ENCODE results near the gene CRTAC1.

The CRTAC1 gene

GRCh38 chr10:98001736-98002135 is 28.7 kb downstream of the CRTAC1 start:
- no peak overlapping the region for H3K27ac ChIP-seq (ENCODE audit: insufficient read depth in 1 of 2, low read depth in 1 of 2, low read length in 2 of 2, poor library complexity in 1 of 2, severe bottlenecking in 2 of 2)
- POLR2A ChIA-PET = no interaction called here
- no peak overlapping the region for H3K4me3 ChIP-seq (ENCODE audit: control insufficient read depth in 1 of 7, extremely low read depth in 1 of 7, insufficient read depth in 4 of 7, low read depth in 2 of 7, low read length in 6 of 7)
- H3K36me3 ChIP-seq (ENCODE audit: control insufficient read depth in 4 of 4, insufficient read depth in 4 of 4, low read length in 3 of 4) = no peaks in the 10 kb centered on the region
- peaks cover 0 to 20% (median 14%) of the 10 kb centered on the region in 5 experiments for H3K9me3 ChIP-seq (ENCODE audit: control extremely low read depth in 1 of 5, control insufficient read depth in 4 of 5, insufficient read depth in 2 of 5, low read depth in 1 of 5, low read length in 4 of 5)
- peaks cover 0 to 9% (median 4%) of the 10 kb centered on the region in 5 experiments for H3K27me3 ChIP-seq (replicated peaks in 2 of 5; ENCODE audit: control insufficient read depth in 4 of 5, insufficient read depth in 5 of 5, low read length in 4 of 5)
- CTCF ChIA-PET = no interaction called here
- peaks cover 0 to 5% (median 2%) of the 10 kb centered on the region in 4 experiments for H3K4me1 ChIP-seq (ENCODE audit: control extremely low read depth in 1 of 4, control insufficient read depth in 4 of 4, insufficient read depth in 4 of 4, low read length in 3 of 4)
- no peak for DNase-seq
- 100% methylated on average over 5 of the region's 9 CpGs for WGBS (ENCODE audit: insufficient coverage)

- POLR2A ChIA-PET = interaction anchor here (1.0 kb wide), 1 partner anchor 15 kb away, joined by 3 read pairs; no protein-coding TSS in a partner anchor
- Histone ChIP-seq H3K27ac (ENCODE audit: insufficient read depth in 1 of 2, low read depth in 1 of 2, low read length in 2 of 2, poor library complexity in 1 of 2, severe bottlenecking in 2 of 2) (no peak overlapping the region), H3K4me3 (ENCODE audit: control insufficient read depth in 1 of 7, extremely low read depth in 1 of 7, insufficient read depth in 4 of 7, low read depth in 2 of 7, low read length in 6 of 7) (no peak overlapping the region), H3K36me3 (ENCODE audit: control insufficient read depth in 4 of 4, insufficient read depth in 4 of 4, low read length in 3 of 4) (no peaks in the 10 kb centered on the region), H3K4me1 (ENCODE audit: control extremely low read depth in 1 of 4, control insufficient read depth in 4 of 4, insufficient read depth in 4 of 4, low read length in 3 of 4) (peaks cover 0 to 2% (median 0%) of the 10 kb centered on the region in 4 experiments), H3K27me3 (replicated peaks in 2 of 5; ENCODE audit: control insufficient read depth in 4 of 5, insufficient read depth in 5 of 5, low read length in 4 of 5) (no peaks in the 10 kb centered on the region), H3K9me3 (ENCODE audit: control extremely low read depth in 1 of 5, control insufficient read depth in 4 of 5, insufficient read depth in 2 of 5, low read depth in 1 of 5, low read length in 4 of 5) (peaks cover 0 to 20% (median 14%) of the 10 kb centered on the region in 5 experiments)
- no peak for DNase-seq
- CTCF ChIA-PET = no interaction called here
- 100% methylated on average over 7 of the region's 11 CpGs for WGBS (ENCODE audit: insufficient coverage)
Observed at GRCh38 chr10:98000346-98000745, 30.1 kb downstream of the CRTAC1 start.

GRCh38 chr10:97999923-98000248 is 30.5 kb downstream of the CRTAC1 start:
- 100% methylated on average over 2 of the region's 2 CpGs for WGBS (ENCODE audit: insufficient coverage)
- H3K4me3 ChIP-seq (ENCODE audit: control insufficient read depth in 1 of 7, extremely low read depth in 1 of 7, insufficient read depth in 4 of 7, low read depth in 2 of 7, low read length in 6 of 7) = no peak overlapping the region
- CTCF ChIA-PET = no interaction called here
- no peaks in the 10 kb centered on the region for H3K36me3 ChIP-seq (ENCODE audit: control insufficient read depth in 4 of 4, insufficient read depth in 4 of 4, low read length in 3 of 4)
- POLR2A ChIA-PET = interaction anchor here (1.0 kb wide), 1 partner anchor 16 kb away, joined by 3 read pairs; no protein-coding TSS in a partner anchor
- DNase-seq = no peak
- peaks cover 0 to 1% (median 0%) of the 10 kb centered on the region in 5 experiments for H3K27me3 ChIP-seq (replicated peaks in 2 of 5; ENCODE audit: control insufficient read depth in 4 of 5, insufficient read depth in 5 of 5, low read length in 4 of 5)
- peaks cover 0 to 2% (median 0%) of the 10 kb centered on the region in 4 experiments for H3K4me1 ChIP-seq (ENCODE audit: control extremely low read depth in 1 of 4, control insufficient read depth in 4 of 4, insufficient read depth in 4 of 4, low read length in 3 of 4)
- H3K27ac ChIP-seq (ENCODE audit: insufficient read depth in 1 of 2, low read depth in 1 of 2, low read length in 2 of 2, poor library complexity in 1 of 2, severe bottlenecking in 2 of 2) = no peak overlapping the region
- H3K9me3 ChIP-seq (ENCODE audit: control extremely low read depth in 1 of 5, control insufficient read depth in 4 of 5, insufficient read depth in 2 of 5, low read depth in 1 of 5, low read length in 4 of 5) = peaks cover 0 to 22% (median 14%) of the 10 kb centered on the region in 5 experiments

- WGBS (ENCODE audit: insufficient coverage) = 92% methylated on average over 9 of the region's 10 CpGs
Observed at GRCh38 chr10:97999066-97999922, 31.1 kb downstream of the CRTAC1 start.

GRCh38 chr10:97991871-97992270 is 38.5 kb downstream of the CRTAC1 start:
- CTCF ChIA-PET = no interaction called here
- Histone ChIP-seq H3K4me3 (ENCODE audit: control insufficient read depth in 1 of 7, extremely low read depth in 1 of 7, insufficient read depth in 4 of 7, low read depth in 2 of 7, low read length in 6 of 7) (no peak overlapping the region), H3K27me3 (replicated peaks in 2 of 5; ENCODE audit: control insufficient read depth in 4 of 5, insufficient read depth in 5 of 5, low read length in 4 of 5) (peaks cover 0 to 7% (median 3%) of the 10 kb centered on the region in 5 experiments), H3K4me1 (ENCODE audit: control extremely low read depth in 1 of 4, control insufficient read depth in 4 of 4, insufficient read depth in 4 of 4, low read length in 3 of 4) (no peaks in the 10 kb centered on the region), H3K27ac (ENCODE audit: insufficient read depth in 1 of 2, low read depth in 1 of 2, low read length in 2 of 2, poor library complexity in 1 of 2, severe bottlenecking in 2 of 2) (no peak overlapping the region), H3K36me3 (ENCODE audit: control insufficient read depth in 4 of 4, insufficient read depth in 4 of 4, low read length in 3 of 4) (no peaks in the 10 kb centered on the region), H3K9me3 (ENCODE audit: control extremely low read depth in 1 of 5, control insufficient read depth in 4 of 5, insufficient read depth in 2 of 5, low read depth in 1 of 5, low read length in 4 of 5) (peaks cover 0 to 2% (median 0%) of the 10 kb centered on the region in 5 experiments)
- POLR2A ChIA-PET = no interaction called here
- WGBS (ENCODE audit: insufficient coverage) = 13% methylated on average over 1 of the region's 2 CpGs
- DNase-seq = peak in 2 of 3 donors; percentile 7 to 16

More at GRCh38 chr10:97999066-97999922, 31.1 kb downstream of the CRTAC1 start:
- Histone ChIP-seq H3K27ac (ENCODE audit: insufficient read depth in 1 of 2, low read depth in 1 of 2, low read length in 2 of 2, poor library complexity in 1 of 2, severe bottlenecking in 2 of 2) (no peak overlapping the region), H3K9me3 (ENCODE audit: control extremely low read depth in 1 of 5, control insufficient read depth in 4 of 5, insufficient read depth in 2 of 5, low read depth in 1 of 5, low read length in 4 of 5) (peaks cover 0 to 22% (median 14%) of the 10 kb centered on the region in 5 experiments), H3K27me3 (replicated peaks in 2 of 5; ENCODE audit: control insufficient read depth in 4 of 5, insufficient read depth in 5 of 5, low read length in 4 of 5) (peaks cover 0 to 4% (median under 1%) of the 10 kb centered on the region in 5 experiments), H3K4me3 (ENCODE audit: control insufficient read depth in 1 of 7, extremely low read depth in 1 of 7, insufficient read depth in 4 of 7, low read depth in 2 of 7, low read length in 6 of 7) (no peak overlapping the region), H3K4me1 (ENCODE audit: control extremely low read depth in 1 of 4, control insufficient read depth in 4 of 4, insufficient read depth in 4 of 4, low read length in 3 of 4) (peaks cover 0 to 2% (median 0%) of the 10 kb centered on the region in 4 experiments), H3K36me3 (ENCODE audit: control insufficient read depth in 4 of 4, insufficient read depth in 4 of 4, low read length in 3 of 4) (no peaks in the 10 kb centered on the region)
- ChIA-PET POLR2A (interaction anchor here (0.6 to 1.0 kb wide), 2 partner anchors 17 to 983 kb away, joined by 3 read pairs; no protein-coding TSS in a partner anchor), CTCF (no interaction called here)
- DNase-seq = no peak

- H3K4me1 ChIP-seq (ENCODE audit: control extremely low read depth in 1 of 4, control insufficient read depth in 4 of 4, insufficient read depth in 4 of 4, low read length in 3 of 4) = no peaks in the 10 kb centered on the region
- ChIA-PET CTCF (no interaction called here), POLR2A (no interaction called here)
- no peak overlapping the region for H3K4me3 ChIP-seq (ENCODE audit: control insufficient read depth in 1 of 7, extremely low read depth in 1 of 7, insufficient read depth in 4 of 7, low read depth in 2 of 7, low read length in 6 of 7)
- H3K27me3 ChIP-seq (replicated peaks in 2 of 5; ENCODE audit: control insufficient read depth in 4 of 5, insufficient read depth in 5 of 5, low read length in 4 of 5) = peaks cover 10 to 67% (median 13%) of the 10 kb centered on the region in 5 experiments
- DNase-seq = no peak
- no peaks in the 10 kb centered on the region for H3K36me3 ChIP-seq (ENCODE audit: control insufficient read depth in 4 of 4, insufficient read depth in 4 of 4, low read length in 3 of 4)
- H3K27ac ChIP-seq (ENCODE audit: insufficient read depth in 1 of 2, low read depth in 1 of 2, low read length in 2 of 2, poor library complexity in 1 of 2, severe bottlenecking in 2 of 2) = no peak overlapping the region
- H3K9me3 ChIP-seq (ENCODE audit: control extremely low read depth in 1 of 5, control insufficient read depth in 4 of 5, insufficient read depth in 2 of 5, low read depth in 1 of 5, low read length in 4 of 5) = no peaks in the 10 kb centered on the region
Observed at GRCh38 chr10:97981816-97982215, 48.6 kb downstream of the CRTAC1 start.

GRCh38 chr10:97977673-97978072 is 52.7 kb downstream of the CRTAC1 start:
- POLR2A ChIA-PET = no interaction called here
- Histone ChIP-seq H3K4me1 (ENCODE audit: control extremely low read depth in 1 of 4, control insufficient read depth in 4 of 4, insufficient read depth in 4 of 4, low read length in 3 of 4) (peaks cover 0 to 2% (median 0%) of the 10 kb centered on the region in 4 experiments), H3K4me3 (ENCODE audit: control insufficient read depth in 1 of 7, extremely low read depth in 1 of 7, insufficient read depth in 4 of 7, low read depth in 2 of 7, low read length in 6 of 7) (no peak overlapping the region), H3K36me3 (ENCODE audit: control insufficient read depth in 4 of 4, insufficient read depth in 4 of 4, low read length in 3 of 4) (no peaks in the 10 kb centered on the region), H3K27ac (ENCODE audit: insufficient read depth in 1 of 2, low read depth in 1 of 2, low read length in 2 of 2, poor library complexity in 1 of 2, severe bottlenecking in 2 of 2) (no peak overlapping the region), H3K9me3 (ENCODE audit: control extremely low read depth in 1 of 5, control insufficient read depth in 4 of 5, insufficient read depth in 2 of 5, low read depth in 1 of 5, low read length in 4 of 5) (peaks cover 0 to 2% (median 0%) of the 10 kb centered on the region in 5 experiments), H3K27me3 (replicated peaks in 2 of 5; ENCODE audit: control insufficient read depth in 4 of 5, insufficient read depth in 5 of 5, low read length in 4 of 5) (peaks cover 15 to 91% (median 28%) of the 10 kb centered on the region in 5 experiments)
- CTCF ChIA-PET = interaction anchor here (1.0 kb wide), 1 partner anchor 9 kb away, joined by 3 read pairs; no protein-coding TSS in a partner anchor
- WGBS (ENCODE audit: insufficient coverage) = 83% methylated on average over 3 of the region's 3 CpGs
- no peak for DNase-seq
